BLaER1 (cell line): ENCODE measurements around the gene ESR2.

Experiments used
- H3K27ac ChIP-seq: shearing (Covaris generic); formaldehyde crosslinking; 2 replicates; pipeline ENCODE4 v1.8.1; 2022
- H3K27me3 ChIP-seq: shearing (Covaris generic); formaldehyde crosslinking; 2 replicates; pipeline ENCODE4 v1.8.1; 2022
- H3K36me3 ChIP-seq: shearing (Covaris generic); formaldehyde crosslinking; 2 replicates; pipeline ENCODE4 v1.8.1; 2022
- H3K4me1 ChIP-seq: shearing (Covaris generic); formaldehyde crosslinking; 2 replicates; pipeline ENCODE4 v1.8.1; 2022
- H3K4me2 ChIP-seq: shearing (Covaris generic); formaldehyde crosslinking; 2 replicates; pipeline ENCODE4 v1.8.1; 2022
- H3K4me3 ChIP-seq: shearing (Covaris generic); formaldehyde crosslinking; 2 replicates; pipeline ENCODE4 v1.8.1; 2022
- H3K9ac ChIP-seq: shearing (Covaris generic); formaldehyde crosslinking; 2 replicates; pipeline ENCODE4 v1.8.1; 2022
- H3K9me3 ChIP-seq: shearing (Covaris generic); formaldehyde crosslinking; 2 replicates; pipeline ENCODE4 v1.8.1; 2022
- H4K20me1 ChIP-seq: shearing (Covaris generic); formaldehyde crosslinking; 2 replicates; pipeline ENCODE4 v1.8.1; 2022
- Cebpa-rat ChIP-seq: shearing (Covaris generic); IDR thresholded peaks from 2 replicates; pipeline ENCODE4 v1.8.1; 2022

Gene ESR2

GRCh38 chr14:64081174-64081746 lies 212.9 kb downstream of the ESR2 start:
- H3K27me3 ChIP-seq: no peaks in the 10 kb centered on the region
- peaks cover 61% of the 10 kb centered on the region for H3K36me3 ChIP-seq
- H3K27ac ChIP-seq: no peak overlapping the region
- H3K9me3 ChIP-seq: no peaks in the 10 kb centered on the region
- H3K4me2 ChIP-seq: no peak overlapping the region
- H4K20me1 ChIP-seq: no peaks in the 10 kb centered on the region
- no peak for TF ChIP-seq Cebpa-rat
- no peak overlapping the region for H3K4me3 ChIP-seq
- no peaks in the 10 kb centered on the region for H3K4me1 ChIP-seq
- H3K9ac ChIP-seq: no peak overlapping the region

- H3K4me3 ChIP-seq: no peak overlapping the region
- no peak overlapping the region for H3K4me2 ChIP-seq
- no peaks in the 10 kb centered on the region for H4K20me1 ChIP-seq
- H3K27ac ChIP-seq: no peak overlapping the region
- H3K4me1 ChIP-seq: no peaks in the 10 kb centered on the region
- H3K36me3 ChIP-seq: peaks cover 61% of the 10 kb centered on the region
- no peak overlapping the region for H3K9ac ChIP-seq
- no peaks in the 10 kb centered on the region for H3K9me3 ChIP-seq
- TF ChIP-seq Cebpa-rat: no peak
- H3K27me3 ChIP-seq: no peaks in the 10 kb centered on the region
These were observed 213.7 kb downstream of the ESR2 start for GRCh38 chr14:64080452-64080851.

GRCh38 chr14:64075613-64076005 lies 218.6 kb downstream of the ESR2 start:
- TF ChIP-seq Cebpa-rat: no peak
- no peaks in the 10 kb centered on the region for H3K9me3 ChIP-seq
- no peak overlapping the region for H3K9ac ChIP-seq
- H3K36me3 ChIP-seq: peaks cover 59% of the 10 kb centered on the region
- H4K20me1 ChIP-seq: no peaks in the 10 kb centered on the region
- H3K27me3 ChIP-seq: no peaks in the 10 kb centered on the region
- no peaks in the 10 kb centered on the region for H3K4me1 ChIP-seq
- no peak overlapping the region for H3K4me3 ChIP-seq
- no peak overlapping the region for H3K27ac ChIP-seq
- H3K4me2 ChIP-seq: no peak overlapping the region

GRCh38 chr14:64074961-64075612 lies 219.1 kb downstream of the ESR2 start:
- H3K4me1 ChIP-seq: no peaks in the 10 kb centered on the region
- no peak for TF ChIP-seq Cebpa-rat
- no peaks in the 10 kb centered on the region for H3K27me3 ChIP-seq
- no peak overlapping the region for H3K9ac ChIP-seq
- no peaks in the 10 kb centered on the region for H4K20me1 ChIP-seq
- H3K36me3 ChIP-seq: peaks cover 58% of the 10 kb centered on the region
- H3K9me3 ChIP-seq: no peaks in the 10 kb centered on the region
- H3K4me2 ChIP-seq: no peak overlapping the region
- H3K27ac ChIP-seq: no peak overlapping the region
- H3K4me3 ChIP-seq: no peak overlapping the region

GRCh38 chr14:64069634-64070359 lies 224.4 kb downstream of the ESR2 start:
- Histone ChIP-seq H3K9ac (no peak overlapping the region), H3K27me3 (no peaks in the 10 kb centered on the region), H3K9me3 (no peaks in the 10 kb centered on the region), H3K36me3 (peaks cover 68% of the 10 kb centered on the region), H3K27ac (no peak overlapping the region), H3K4me3 (no peak overlapping the region), H3K4me2 (no peak overlapping the region), H4K20me1 (no peaks in the 10 kb centered on the region), H3K4me1 (no peaks in the 10 kb centered on the region)
- TF ChIP-seq Cebpa-rat: no peak

- no peaks in the 10 kb centered on the region for H3K9me3 ChIP-seq
- H3K4me1 ChIP-seq: no peaks in the 10 kb centered on the region
- no peaks in the 10 kb centered on the region for H3K27me3 ChIP-seq
- peaks cover 46% of the 10 kb centered on the region for H3K36me3 ChIP-seq
- no peak overlapping the region for H3K27ac ChIP-seq
- H3K4me2 ChIP-seq: no peak overlapping the region
- TF ChIP-seq Cebpa-rat: no peak
- H3K9ac ChIP-seq: no peak overlapping the region
- no peaks in the 10 kb centered on the region for H4K20me1 ChIP-seq
- no peak overlapping the region for H3K4me3 ChIP-seq
These were observed 229.7 kb downstream of the ESR2 start for GRCh38 chr14:64064447-64064846.

GRCh38 chr14:64062381-64063115 lies 231.6 kb downstream of the ESR2 start:
- no peak for TF ChIP-seq Cebpa-rat
- no peaks in the 10 kb centered on the region for H4K20me1 ChIP-seq
- peaks cover 42% of the 10 kb centered on the region for H3K36me3 ChIP-seq
- no peak overlapping the region for H3K4me2 ChIP-seq
- H3K9me3 ChIP-seq: no peaks in the 10 kb centered on the region
- no peak overlapping the region for H3K4me3 ChIP-seq
- no peak overlapping the region for H3K27ac ChIP-seq
- no peaks in the 10 kb centered on the region for H3K27me3 ChIP-seq
- no peak overlapping the region for H3K9ac ChIP-seq
- H3K4me1 ChIP-seq: no peaks in the 10 kb centered on the region

- H3K36me3 ChIP-seq: peaks cover 42% of the 10 kb centered on the region
- no peak overlapping the region for H3K27ac ChIP-seq
- H3K27me3 ChIP-seq: no peaks in the 10 kb centered on the region
- no peaks in the 10 kb centered on the region for H3K9me3 ChIP-seq
- TF ChIP-seq Cebpa-rat: no peak
- no peak overlapping the region for H3K4me2 ChIP-seq
- H4K20me1 ChIP-seq: no peaks in the 10 kb centered on the region
- no peak overlapping the region for H3K9ac ChIP-seq
- no peaks in the 10 kb centered on the region for H3K4me1 ChIP-seq
- H3K4me3 ChIP-seq: no peak overlapping the region
These were observed 232.5 kb downstream of the ESR2 start for GRCh38 chr14:64061706-64062105.

GRCh38 chr14:64061115-64061514 lies 233.1 kb downstream of the ESR2 start:
- Histone ChIP-seq H3K27ac (no peak overlapping the region), H3K36me3 (peaks cover 36% of the 10 kb centered on the region), H3K4me2 (no peak overlapping the region), H4K20me1 (no peaks in the 10 kb centered on the region), H3K9ac (no peak overlapping the region), H3K9me3 (no peaks in the 10 kb centered on the region), H3K27me3 (no peaks in the 10 kb centered on the region), H3K4me3 (no peak overlapping the region), H3K4me1 (no peaks in the 10 kb centered on the region)
- TF ChIP-seq Cebpa-rat: no peak

GRCh38 chr14:64060648-64061096 lies 233.5 kb downstream of the ESR2 start:
- Histone ChIP-seq H3K36me3 (peaks cover 39% of the 10 kb centered on the region), H3K4me1 (no peaks in the 10 kb centered on the region), H3K4me2 (no peak overlapping the region), H4K20me1 (no peaks in the 10 kb centered on the region), H3K27me3 (no peaks in the 10 kb centered on the region), H3K9ac (no peak overlapping the region), H3K27ac (no peak overlapping the region), H3K4me3 (no peak overlapping the region), H3K9me3 (no peaks in the 10 kb centered on the region)
- TF ChIP-seq Cebpa-rat: no peak
